ENCODE measurements around the gene HOXB8. TPM values are rescaled to one million over a fixed set of nuclear protein-coding genes. Genes with fewer than 3 reads are reported as not detected.

The HOXB8 gene
- total RNA-seq, 1 experiment from 2014 or later, result 0.70 TPM

DNA sequence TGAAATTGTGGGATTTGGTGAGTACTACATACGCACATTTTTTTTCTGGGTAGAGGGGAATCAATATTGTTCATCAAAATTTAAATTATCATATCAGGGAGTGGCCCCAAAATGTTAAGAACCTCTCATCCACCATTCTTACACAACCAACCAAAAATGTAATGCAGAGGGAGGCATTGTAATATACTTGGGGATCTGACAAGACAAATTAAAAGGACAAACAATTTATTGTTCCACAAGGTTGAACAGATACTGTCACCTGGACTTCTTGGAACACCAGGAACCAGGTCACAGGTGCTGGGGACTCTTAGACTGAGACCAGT is 25.7 kb upstream of the HOXB8 start:
- Histone ChIP-seq H3K79me2 (ENCODE audit: low read depth) (no peaks in the 10 kb centered on the region), H3K9me2 (ENCODE audit: insufficient read depth) (no peaks in the 10 kb centered on the region), H3F3A (ENCODE audit: insufficient read depth, low read depth) (no peaks in the 10 kb centered on the region), H3K36me3 (ENCODE audit: low read depth) (no peaks in the 10 kb centered on the region), H4K20me1 (ENCODE audit: insufficient read depth) (no peaks in the 10 kb centered on the region), H2AFZ (no peak overlapping the region), H3K27me3 (ENCODE audit: insufficient read depth, low read depth) (peaks cover 88% of the 10 kb centered on the region), H3K4me3 (no peak overlapping the region), H3K27ac (no peak overlapping the region), H3K4me2 (no peak overlapping the region), H3K4me1 (replicated peaks; ENCODE audit: insufficient read depth) (no peaks in the 10 kb centered on the region), H3K9me3 (ENCODE audit: insufficient read depth, low read depth) (no peaks in the 10 kb centered on the region)
- ChIA-PET POLR2A (ENCODE audit: unreplicated experiment) (no interaction called here), CTCF (no interaction called here)
- BruUV-seq (replicated peaks), result no TSS peak
- intact Hi-C loops (cut with micrococcal nuclease; ENCODE audit: unreplicated experiment), result no loop called here
- no peak for DNase-seq
- TF ChIP-seq, protein P1, sequence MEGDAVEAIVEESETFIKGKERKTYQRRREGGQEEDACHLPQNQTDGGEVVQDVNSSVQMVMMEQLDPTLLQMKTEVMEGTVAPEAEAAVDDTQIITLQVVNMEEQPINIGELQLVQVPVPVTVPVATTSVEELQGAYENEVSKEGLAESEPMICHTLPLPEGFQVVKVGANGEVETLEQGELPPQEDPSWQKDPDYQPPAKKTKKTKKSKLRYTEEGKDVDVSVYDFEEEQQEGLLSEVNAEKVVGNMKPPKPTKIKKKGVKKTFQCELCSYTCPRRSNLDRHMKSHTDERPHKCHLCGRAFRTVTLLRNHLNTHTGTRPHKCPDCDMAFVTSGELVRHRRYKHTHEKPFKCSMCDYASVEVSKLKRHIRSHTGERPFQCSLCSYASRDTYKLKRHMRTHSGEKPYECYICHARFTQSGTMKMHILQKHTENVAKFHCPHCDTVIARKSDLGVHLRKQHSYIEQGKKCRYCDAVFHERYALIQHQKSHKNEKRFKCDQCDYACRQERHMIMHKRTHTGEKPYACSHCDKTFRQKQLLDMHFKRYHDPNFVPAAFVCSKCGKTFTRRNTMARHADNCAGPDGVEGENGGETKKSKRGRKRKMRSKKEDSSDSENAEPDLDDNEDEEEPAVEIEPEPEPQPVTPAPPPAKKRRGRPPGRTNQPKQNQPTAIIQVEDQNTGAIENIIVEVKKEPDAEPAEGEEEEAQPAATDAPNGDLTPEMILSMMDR (conservative IDR thresholded peaks at IDR 0.05), result no peak
- no peak for TF ChIP-seq EZH2 (IDR thresholded peaks at IDR 0.05; ENCODE audit: low read depth)

DNA sequence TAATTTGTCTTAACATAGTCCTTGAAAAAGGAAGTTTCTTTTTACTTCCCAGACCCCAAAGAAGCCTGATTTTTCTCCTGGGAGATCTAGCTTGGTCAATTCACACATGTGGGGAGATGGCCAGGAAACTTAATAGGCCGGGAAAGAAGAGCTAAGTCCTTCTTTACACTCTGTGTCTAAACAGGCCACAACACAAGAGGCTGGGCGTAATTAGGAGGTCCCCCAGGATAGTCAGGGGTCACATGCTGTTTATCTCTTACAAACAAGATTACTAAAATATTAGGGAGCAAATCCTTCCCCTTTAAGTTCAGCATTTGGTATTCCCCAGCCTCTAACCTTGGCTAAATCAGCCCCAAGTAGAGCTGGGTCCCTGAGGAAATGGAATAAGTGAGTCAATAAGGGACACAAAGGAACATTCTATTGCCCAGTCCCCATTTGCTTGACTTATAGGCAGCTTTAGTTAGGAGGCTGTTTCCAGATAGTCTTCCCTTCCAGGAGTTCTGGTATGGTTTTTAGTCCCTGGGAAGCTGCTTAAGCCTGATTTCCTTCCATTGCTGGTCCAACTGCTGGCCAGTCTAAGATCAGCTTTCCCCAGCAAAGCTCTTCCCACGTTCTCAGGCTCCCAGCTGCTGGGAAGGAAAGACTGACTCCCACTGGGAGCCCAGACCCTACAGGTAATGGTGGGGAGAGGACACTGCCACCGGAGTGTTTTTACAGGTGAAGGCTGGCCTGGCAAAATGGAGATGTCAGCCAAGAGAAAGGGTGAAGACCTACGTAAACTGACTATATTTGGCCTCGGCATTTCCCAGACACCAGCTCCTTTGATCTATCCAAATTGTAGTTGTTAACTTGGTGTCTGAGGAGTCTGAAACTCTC is 25.1 kb upstream of the HOXB8 start:
- Histone ChIP-seq H2AFZ (no peak overlapping the region), H3K79me2 (ENCODE audit: low read depth) (no peaks in the 10 kb centered on the region), H4K20me1 (ENCODE audit: insufficient read depth) (no peaks in the 10 kb centered on the region), H3K27me3 (ENCODE audit: insufficient read depth, low read depth) (peaks cover 88% of the 10 kb centered on the region), H3K4me2 (no peak overlapping the region), H3K4me1 (replicated peaks; ENCODE audit: insufficient read depth) (no peaks in the 10 kb centered on the region), H3K9me3 (ENCODE audit: insufficient read depth, low read depth) (no peaks in the 10 kb centered on the region), H3K9me2 (ENCODE audit: insufficient read depth) (no peaks in the 10 kb centered on the region), H3F3A (ENCODE audit: insufficient read depth, low read depth) (no peaks in the 10 kb centered on the region), H3K36me3 (ENCODE audit: low read depth) (no peaks in the 10 kb centered on the region), H3K4me3 (no peak overlapping the region), H3K27ac (no peak overlapping the region)
- ChIA-PET CTCF (no interaction called here), POLR2A (ENCODE audit: unreplicated experiment) (no interaction called here)
- intact Hi-C loops (cut with micrococcal nuclease; ENCODE audit: unreplicated experiment), result no loop called here
- no peak for DNase-seq
- no TSS peak for BruUV-seq (replicated peaks)
- TF ChIP-seq, protein P1 (conservative IDR thresholded peaks at IDR 0.05), result no peak
- TF ChIP-seq EZH2 (IDR thresholded peaks at IDR 0.05; ENCODE audit: low read depth), result no peak

DNA sequence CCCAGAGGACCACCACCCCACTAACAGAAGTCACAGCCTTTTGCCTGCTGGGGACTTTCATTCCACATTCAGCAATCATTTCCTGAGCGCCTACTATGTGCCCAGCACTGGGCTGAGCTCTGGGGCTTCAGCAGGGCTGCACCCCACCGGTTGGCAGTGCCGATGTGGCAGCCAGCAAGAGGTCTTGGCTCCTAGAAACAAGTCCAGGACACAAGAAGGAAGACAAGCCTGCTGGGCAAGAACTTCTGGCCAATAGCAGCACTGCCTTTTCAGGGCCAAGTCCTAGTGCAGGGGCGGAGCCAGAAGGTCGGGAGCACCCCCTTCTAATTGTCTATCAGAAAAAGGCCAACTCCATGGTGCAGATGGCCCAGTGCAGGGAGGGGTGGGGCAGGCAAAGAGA is 24.0 kb upstream of the HOXB8 start:
- Histone ChIP-seq H3K36me3 (ENCODE audit: low read depth) (no peaks in the 10 kb centered on the region), H3F3A (ENCODE audit: insufficient read depth, low read depth) (no peaks in the 10 kb centered on the region), H3K27me3 (ENCODE audit: insufficient read depth, low read depth) (peaks cover 81% of the 10 kb centered on the region), H2AFZ (no peak overlapping the region), H3K9me3 (ENCODE audit: insufficient read depth, low read depth) (no peaks in the 10 kb centered on the region), H3K4me2 (no peak overlapping the region), H4K20me1 (ENCODE audit: insufficient read depth) (no peaks in the 10 kb centered on the region), H3K4me1 (replicated peaks; ENCODE audit: insufficient read depth) (no peaks in the 10 kb centered on the region), H3K79me2 (ENCODE audit: low read depth) (no peaks in the 10 kb centered on the region), H3K9me2 (ENCODE audit: insufficient read depth) (no peaks in the 10 kb centered on the region), H3K27ac (no peak overlapping the region), H3K4me3 (no peak overlapping the region)
- TF ChIP-seq EZH2 (IDR thresholded peaks at IDR 0.05; ENCODE audit: low read depth), result no peak
- BruUV-seq (replicated peaks), result no TSS peak
- ChIA-PET POLR2A (ENCODE audit: unreplicated experiment) (no interaction called here), CTCF (no interaction called here)
- intact Hi-C loops (cut with micrococcal nuclease; ENCODE audit: unreplicated experiment), result no loop called here
- no peak for DNase-seq
